HG02763 (cell line): ENCODE data around the gene ETF1.
"Not testable (repeated sequence)": the region's sequence is repeated elsewhere in the genome, so short reads cannot be mapped to it uniquely, and the experiment has no call there.

ENCODE experiments used
- ATAC-seq: cut with Tn5 transposase; IDR thresholded peaks from one replicate; pipeline ENCODE4 v1.9.1; 2021; ENCODE audit warnings: mild to moderate bottlenecking, moderate library complexity; ENCODE audit not compliant: unreplicated experiment

The ETF1 gene

GRCh38 chr5:138533973-138534941, 8.8 kb downstream of the ETF1 start:
- no peak for ATAC-seq

DNA sequence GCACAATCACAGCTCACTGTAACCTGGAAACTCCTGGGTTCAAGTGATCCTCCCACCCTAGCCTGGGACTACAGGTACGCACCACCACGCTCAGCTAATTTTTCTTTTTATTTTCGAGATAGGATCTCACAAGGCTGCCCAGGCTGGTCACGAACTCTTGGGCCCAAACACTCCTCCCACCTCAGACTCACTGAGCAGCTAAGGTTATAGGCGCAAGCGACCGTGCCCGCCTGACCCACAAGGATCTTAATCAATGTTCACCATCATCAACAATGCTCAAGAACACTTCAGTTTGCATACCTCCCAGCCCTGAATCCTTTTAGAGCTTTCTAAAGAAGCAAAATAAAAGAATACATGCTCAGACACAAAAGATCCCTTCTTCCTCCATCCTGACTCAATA, 13.2 kb downstream of the ETF1 start:
- ATAC-seq, result no peak

DNA sequence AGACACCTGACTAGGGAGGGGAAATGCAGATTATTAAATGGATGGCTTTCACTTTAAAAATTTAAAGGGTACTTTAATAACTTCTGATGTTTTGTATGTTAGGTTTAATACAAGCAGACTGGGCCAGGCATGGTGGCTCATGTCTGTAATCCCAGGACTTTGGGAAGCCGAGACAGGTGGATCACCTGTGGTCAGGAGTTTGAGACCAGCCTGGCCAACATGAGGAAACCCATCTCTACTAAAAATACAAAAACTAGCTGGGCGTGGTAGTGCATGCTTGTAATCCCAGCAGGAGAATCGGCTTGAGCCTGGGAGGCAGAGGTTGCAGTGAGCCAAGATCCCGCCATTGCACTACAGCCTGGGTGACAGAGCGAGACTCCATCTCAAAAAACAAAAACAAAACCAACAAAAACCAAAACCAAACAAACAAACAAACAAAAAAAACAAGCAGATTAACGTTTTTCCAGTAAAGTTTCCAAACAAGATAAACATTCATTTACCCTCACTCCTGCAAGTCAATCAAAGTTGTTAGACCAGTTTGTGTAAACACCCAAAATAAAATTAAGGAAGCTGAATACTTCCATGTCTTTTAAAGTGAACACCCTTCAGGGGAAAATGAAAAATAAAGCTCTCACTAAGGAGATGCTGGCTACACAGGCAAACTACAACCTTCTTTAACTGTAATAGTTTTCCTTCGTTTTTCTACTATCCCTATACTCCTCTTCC, 14.1 kb downstream of the ETF1 start:
- ATAC-seq, result no peak

DNA sequence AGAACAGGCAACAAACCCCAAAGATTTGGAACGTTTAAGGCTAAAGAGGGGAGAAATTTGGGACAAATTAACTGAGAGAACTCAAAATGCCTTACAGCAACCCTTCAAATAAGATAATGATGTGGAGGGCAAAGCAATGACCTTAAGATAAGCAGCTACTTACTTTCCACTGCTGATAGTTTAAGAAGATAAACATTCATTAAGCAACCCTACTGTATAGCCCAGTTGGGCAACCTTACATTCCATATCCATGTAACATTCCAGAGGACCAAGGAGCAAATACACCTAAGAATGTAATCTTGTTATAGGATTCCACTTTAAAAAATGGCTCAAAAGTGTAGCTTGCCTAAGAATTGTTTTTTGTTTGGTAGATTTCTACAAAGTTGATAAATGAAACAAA, 14.8 kb downstream of the ETF1 start:
- no peak for ATAC-seq

DNA sequence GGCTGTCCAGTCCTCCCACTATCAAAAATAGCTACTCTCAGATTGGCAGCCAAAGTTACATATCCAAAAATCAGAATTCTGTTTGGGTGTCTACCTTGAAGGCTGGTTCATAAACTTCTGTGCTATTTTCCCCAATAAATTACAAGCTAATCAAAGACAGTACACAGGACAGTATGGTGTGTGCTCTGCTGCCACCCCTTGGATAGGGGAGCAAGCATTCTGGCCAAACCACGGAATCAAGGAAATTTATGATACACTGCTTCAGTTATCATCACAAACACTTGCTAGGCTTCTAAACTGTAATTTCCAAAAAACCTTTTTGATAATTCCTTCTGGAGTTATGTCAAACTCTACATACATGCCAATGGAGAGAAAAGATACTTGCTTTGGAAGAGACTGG, 15.9 kb downstream of the ETF1 start:
- no peak for ATAC-seq

GRCh38 chr5:138523406-138523805, 19.6 kb downstream of the ETF1 start:
- ATAC-seq, result no peak

GRCh38 chr5:138520971-138521370, 22.1 kb downstream of the ETF1 start:
- ATAC-seq, result no peak

GRCh38 chr5:138517437-138517836, 25.6 kb downstream of the ETF1 start:
- no peak for ATAC-seq

DNA sequence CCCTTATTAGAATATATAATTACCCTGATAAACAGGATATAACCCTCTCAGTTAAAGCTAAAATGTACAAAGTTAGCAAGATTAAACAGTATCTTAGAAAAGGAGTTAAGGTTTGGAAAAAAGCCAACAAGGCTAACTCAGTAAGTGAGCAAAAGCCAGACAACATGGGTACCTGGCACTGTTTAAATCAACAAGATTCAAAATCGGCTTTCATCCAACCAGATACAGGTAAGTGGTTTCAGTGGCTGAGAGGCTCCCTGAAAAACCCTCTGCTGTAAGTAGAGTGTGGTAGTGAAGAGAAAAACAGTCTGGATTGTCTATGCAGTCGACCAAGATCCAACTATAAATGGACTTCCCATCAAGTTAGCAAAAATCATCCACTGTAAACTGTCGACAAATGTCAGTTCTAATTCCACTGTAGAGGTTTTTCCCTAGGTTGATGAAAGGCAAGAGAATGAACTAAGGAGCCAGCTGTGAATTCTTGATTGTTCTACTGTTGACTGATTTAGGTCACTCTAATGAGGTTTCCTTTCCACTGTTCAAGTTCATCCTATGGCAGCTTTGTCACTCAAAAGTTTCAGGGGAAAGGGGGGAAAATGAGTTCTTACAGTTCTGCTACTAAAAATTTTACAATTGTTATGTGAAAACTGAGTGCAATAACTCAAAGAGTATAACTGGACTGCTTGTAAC, 27.3 kb downstream of the ETF1 start:
- ATAC-seq, result no peak

GRCh38 chr5:138514021-138514420, 29.0 kb downstream of the ETF1 start:
- no peak for ATAC-seq

DNA sequence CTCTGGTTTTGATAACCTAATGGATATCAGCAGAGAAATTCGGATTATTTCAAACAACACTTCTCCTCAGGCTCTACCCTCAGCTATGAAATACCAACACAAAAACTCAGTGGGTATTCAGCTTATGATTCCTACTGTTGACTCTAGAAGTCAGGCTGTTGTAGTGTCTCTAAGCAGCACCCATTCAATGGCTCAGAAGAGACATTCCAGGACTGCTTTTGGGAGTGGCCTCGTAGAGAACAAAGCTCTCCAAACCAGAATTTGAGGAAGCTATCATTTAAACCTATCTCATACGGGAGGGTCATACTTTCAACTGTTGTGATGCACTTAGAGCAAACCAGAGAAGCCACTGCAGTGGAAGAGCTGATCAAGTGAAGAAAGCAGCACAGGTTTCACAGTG, 34.1 kb downstream of the ETF1 start:
- no peak for ATAC-seq

DNA sequence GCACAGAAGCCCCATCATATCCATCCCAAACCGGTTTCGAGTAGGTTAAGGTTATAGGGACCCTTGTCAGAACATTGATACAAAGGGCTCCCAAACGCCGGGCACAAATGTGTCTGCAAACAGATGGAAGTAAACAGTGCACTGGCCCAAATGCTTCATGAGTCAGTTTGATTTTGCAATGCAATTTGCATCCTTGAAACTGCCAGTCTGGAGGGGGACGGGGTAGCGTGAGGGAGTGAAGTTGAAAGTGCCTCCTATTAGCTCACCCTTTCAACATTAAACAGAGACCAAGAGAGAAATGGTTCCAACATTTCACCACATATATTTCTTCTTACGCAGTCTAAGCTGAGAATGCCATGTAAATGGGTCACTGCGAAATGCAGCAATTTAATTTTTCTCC, 35.6 kb downstream of the ETF1 start:
- not testable (repeated sequence) for ATAC-seq

- ATAC-seq, result no peak
Observed at GRCh38 chr5:138506370-138507306, 36.4 kb downstream of the ETF1 start.

DNA sequence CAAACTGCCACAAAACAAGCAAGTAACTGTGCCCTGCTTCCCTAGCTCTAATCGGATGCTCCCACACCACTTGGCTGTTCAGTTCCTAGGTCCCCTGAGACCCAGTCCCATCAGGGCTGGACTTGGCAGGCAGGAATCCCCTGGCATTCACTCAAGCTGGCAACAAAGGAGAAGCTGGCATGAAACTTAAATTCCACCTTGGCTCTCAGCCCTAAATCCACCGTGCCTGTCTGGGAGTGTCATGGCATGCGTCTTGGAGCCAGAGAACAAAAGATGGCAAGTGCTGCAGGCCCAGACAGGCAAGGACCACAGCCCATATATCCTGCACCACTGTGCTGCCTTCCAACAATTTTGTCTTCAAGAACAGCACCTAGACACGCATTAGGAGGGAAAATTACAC, 38.2 kb downstream of the ETF1 start:
- no peak for ATAC-seq

DNA sequence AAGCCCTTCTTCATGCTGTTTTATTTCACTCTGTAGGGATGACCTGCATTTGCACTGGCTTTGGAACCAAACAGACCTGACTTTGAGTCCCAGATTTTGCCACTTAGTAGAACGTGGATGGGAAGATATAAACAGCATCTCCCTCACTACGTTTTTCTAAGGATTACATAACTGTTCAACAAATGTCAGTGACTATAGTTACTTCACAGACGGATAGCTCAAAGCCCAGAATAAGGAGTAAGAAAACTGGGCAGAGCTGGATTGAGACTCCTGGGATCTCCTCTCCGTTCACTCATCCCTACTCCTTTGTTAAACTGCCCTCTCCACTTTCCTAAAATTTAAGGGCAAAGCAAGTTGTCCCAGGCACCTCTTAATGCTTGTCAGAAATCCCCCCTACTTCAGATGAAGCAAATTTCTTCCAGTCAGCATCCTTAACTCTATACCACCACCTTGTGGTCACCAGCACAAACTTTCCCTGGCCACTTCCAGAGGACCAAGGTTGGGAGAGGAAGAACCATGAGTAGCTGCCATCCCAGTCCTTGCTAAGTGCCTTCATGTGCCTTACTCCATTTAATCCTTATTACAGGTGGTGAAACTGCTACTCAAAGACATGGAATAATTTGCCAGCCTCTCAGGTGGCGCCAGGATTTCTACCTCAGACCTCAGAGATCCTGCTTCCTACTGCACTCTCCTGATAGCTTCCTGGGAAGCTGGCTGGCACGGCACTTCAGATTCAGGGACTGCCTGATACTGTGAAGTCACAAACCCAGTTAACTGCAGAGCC, 39.4 kb downstream of the ETF1 start:
- no peak for ATAC-seq

DNA sequence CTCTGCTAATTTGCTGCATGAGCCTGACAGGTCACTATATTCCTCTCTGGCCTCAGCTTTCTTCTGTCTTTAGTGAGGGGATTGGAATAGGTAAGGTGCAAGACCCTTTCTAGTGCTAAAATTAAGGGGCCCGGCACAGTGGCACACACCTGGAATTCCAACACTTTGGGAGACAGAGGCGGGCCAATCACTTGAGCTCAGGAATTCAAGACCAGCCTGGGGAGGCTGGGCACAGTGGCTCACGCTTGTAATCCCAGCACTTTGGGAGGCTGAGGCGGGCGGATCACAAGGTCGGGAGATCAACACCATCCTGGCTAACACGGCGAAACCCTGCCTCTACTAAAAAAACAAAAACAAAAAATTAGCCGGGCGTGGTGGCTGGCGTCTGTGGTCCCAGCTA, 40.5 kb downstream of the ETF1 start:
- no peak for ATAC-seq

- no peak for ATAC-seq
Observed at GRCh38 chr5:138502121-138502520, 40.9 kb downstream of the ETF1 start.

- ATAC-seq, result no peak
Observed at GRCh38 chr5:138498376-138498775, 44.7 kb downstream of the ETF1 start.

DNA sequence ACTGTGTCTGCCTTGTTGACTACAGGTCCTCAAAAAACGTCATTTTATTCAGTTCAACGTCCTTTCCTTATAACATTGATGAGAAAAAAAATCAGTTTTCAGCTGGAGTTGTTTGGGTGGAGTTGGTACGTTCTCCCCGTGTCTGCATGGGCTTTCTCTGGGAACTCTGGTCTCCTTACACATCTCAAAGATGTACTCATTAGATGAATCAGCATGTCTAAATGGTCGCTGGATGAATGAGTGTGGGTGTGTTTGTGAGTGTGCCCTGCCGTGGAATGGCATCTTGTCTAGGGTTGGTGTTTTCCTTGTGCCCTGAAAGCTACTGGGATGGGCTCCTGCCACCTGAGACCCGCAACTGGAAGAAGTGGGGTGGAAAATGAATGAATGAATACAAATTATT, 47.7 kb downstream of the ETF1 start:
- ATAC-seq, result no peak
